Peyer's patch (tissue), 4 donors: Measurements from ENCODE around the gene PER1. TPM values are rescaled to one million over a fixed set of nuclear protein-coding genes. Genes with fewer than 3 reads are reported as not detected.
A peak's percentile ranks its signal among the peaks of the same experiment; 100 is the strongest.

Source experiments
- DNase-seq, 3 donors: peaks; one replicate each; pipeline ENCODE4 v3.0.0-alpha.2; 2017 to 2019
- H3K27ac ChIP-seq, 4 donors: fragments of 200-600 bp; sonication (generic); one replicate each; pipeline ENCODE4 v1.5.1; 2016 to 2019
- H3K27me3 ChIP-seq, 2 donors: fragments of 200-600 bp; sonication (generic); one replicate each; pipeline ENCODE4 v1.5.1; 2019
- H3K36me3 ChIP-seq, 3 donors: fragments of 200-600 bp; sonication (generic); one replicate each; pipeline ENCODE4 v1.5.1; 2016 to 2019
- H3K4me1 ChIP-seq, 4 donors: fragments of 200-600 bp; sonication (generic); one replicate each; pipeline ENCODE4 v1.5.1; 2016 to 2019
- H3K4me3 ChIP-seq, 4 donors: fragments of 200-600 bp; sonication (generic); 1 replicate in 3 of 4; 2 replicates in 1 of 4; pipeline ENCODE4 v1.5.1; 2016 to 2019; ENCODE audit warnings: mild to moderate bottlenecking in 1 of 4
- H3K9me3 ChIP-seq, 4 donors: fragments of 200-600 bp; sonication (generic); one replicate each; pipeline ENCODE4 v1.5.1; 2016 to 2019; ENCODE audit warnings: mild to moderate bottlenecking in 1 of 4
- POLR2A ChIP-seq, 2 donors: fragments of 450-650 bp; IDR thresholded peaks; one replicate each; pipeline ENCODE4 v1.5.1; 2017; ENCODE audit warnings: antibody characterized with exemption in 2 of 2, mild to moderate bottlenecking in 2 of 2, moderate library complexity in 2 of 2
- total RNA-seq, 4 donors: library from RNA; depleted of rRNA; stranded (reverse); fragments of >200 nt; gene quantifications; one replicate each; pipeline ENCODE4 v1.1.0, GENCODE V29; 2016
- TF ChIP-seq, protein P1 (sequence below), 6 experiments: fragments of 450-650 bp in 4 of 6; fragments of 200-600 bp in 2 of 6; sonication (generic) in 1 of 6; IDR thresholded peaks; one replicate each; pipeline ENCODE4 v1.5.1; 2017 to 2019; ENCODE audit warnings: antibody characterized with exemption in 6 of 6, mild to moderate bottlenecking in 3 of 6, moderate library complexity in 1 of 6

The PER1 gene
- total RNA-seq, 4 donors from 2014 or later: 67.6 to 143 (median 119) TPM

DNA sequence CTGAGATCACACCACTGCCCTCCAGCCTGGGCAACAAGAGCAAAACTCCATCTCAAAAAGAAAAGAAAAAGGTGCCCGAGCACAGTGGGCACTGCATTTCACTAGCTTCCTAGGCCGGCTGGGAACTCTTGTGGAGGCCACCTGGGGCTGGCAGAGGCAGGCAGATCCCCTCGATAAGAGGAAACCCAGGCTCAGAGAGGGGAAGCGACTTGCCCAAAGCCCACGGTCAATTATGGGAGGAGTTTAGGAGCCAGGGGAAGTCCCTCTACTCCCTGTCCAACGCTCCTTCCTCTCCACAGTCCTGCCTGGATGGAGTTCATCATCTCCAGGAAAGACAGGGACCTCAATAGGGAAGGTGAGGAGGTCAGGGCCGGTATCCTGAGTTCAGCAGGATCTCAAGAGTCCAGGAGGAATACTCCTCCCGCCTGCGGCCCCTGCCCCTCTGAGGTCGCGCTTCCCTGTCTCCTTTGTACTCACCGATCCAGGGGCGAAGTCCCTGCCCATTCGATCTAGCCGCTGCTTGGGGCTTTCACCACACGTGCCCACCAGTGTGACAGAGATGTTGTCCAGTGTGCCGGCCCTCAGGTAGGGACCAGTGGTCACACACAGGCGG lies 34.7 kb downstream of the PER1 start:
- Histone ChIP-seq H3K4me1 (peaks cover 0 to 43% (median 32%) of the 10 kb centered on the region in 4 donors), H3K27me3 (peaks cover 0 to 35% of the 10 kb centered on the region in 2 donors), H3K4me3 (peak overlapping the region; percentile 43 to 60 (median 56)), H3K36me3 (no peaks in the 10 kb centered on the region), H3K27ac (peak overlapping the region in 2 of 4 donors; percentile 25 to 84), H3K9me3 (no peaks in the 10 kb centered on the region)
- no peak for DNase-seq
- TF ChIP-seq POLR2A (IDR thresholded peaks at IDR 0.05): no peak
- TF ChIP-seq, protein P1, sequence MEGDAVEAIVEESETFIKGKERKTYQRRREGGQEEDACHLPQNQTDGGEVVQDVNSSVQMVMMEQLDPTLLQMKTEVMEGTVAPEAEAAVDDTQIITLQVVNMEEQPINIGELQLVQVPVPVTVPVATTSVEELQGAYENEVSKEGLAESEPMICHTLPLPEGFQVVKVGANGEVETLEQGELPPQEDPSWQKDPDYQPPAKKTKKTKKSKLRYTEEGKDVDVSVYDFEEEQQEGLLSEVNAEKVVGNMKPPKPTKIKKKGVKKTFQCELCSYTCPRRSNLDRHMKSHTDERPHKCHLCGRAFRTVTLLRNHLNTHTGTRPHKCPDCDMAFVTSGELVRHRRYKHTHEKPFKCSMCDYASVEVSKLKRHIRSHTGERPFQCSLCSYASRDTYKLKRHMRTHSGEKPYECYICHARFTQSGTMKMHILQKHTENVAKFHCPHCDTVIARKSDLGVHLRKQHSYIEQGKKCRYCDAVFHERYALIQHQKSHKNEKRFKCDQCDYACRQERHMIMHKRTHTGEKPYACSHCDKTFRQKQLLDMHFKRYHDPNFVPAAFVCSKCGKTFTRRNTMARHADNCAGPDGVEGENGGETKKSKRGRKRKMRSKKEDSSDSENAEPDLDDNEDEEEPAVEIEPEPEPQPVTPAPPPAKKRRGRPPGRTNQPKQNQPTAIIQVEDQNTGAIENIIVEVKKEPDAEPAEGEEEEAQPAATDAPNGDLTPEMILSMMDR (IDR thresholded peaks at IDR 0.05): no peak

DNA sequence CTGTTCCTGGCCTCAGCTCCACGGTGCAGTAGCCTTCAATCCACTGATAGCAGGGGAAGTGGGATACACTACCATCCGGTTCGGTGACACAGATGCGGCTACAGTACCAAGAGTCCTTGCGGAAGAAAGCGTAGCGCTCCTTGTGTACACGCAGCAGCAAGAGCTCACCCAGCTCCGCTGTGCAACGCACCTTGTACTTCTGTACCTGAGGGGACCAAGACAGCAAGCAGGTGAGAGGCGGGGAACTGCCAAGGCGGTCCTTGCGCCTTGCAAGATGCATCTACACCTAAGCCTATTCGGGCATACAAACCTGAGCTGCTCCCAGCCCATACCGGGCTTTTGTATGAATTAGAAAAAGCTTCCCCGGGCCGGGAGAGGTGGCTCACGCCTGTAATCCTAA lies 35.4 kb downstream of the PER1 start:
- Histone ChIP-seq H3K4me1 (peaks cover 0 to 36% (median 26%) of the 10 kb centered on the region in 4 donors), H3K27ac (no peak overlapping the region), H3K36me3 (no peaks in the 10 kb centered on the region), H3K27me3 (peaks cover 0 to 35% of the 10 kb centered on the region in 2 donors), H3K9me3 (no peaks in the 10 kb centered on the region), H3K4me3 (no peak overlapping the region)
- DNase-seq: no peak
- TF ChIP-seq, protein P1 (IDR thresholded peaks at IDR 0.05): no peak
- TF ChIP-seq POLR2A (IDR thresholded peaks at IDR 0.05): no peak

DNA sequence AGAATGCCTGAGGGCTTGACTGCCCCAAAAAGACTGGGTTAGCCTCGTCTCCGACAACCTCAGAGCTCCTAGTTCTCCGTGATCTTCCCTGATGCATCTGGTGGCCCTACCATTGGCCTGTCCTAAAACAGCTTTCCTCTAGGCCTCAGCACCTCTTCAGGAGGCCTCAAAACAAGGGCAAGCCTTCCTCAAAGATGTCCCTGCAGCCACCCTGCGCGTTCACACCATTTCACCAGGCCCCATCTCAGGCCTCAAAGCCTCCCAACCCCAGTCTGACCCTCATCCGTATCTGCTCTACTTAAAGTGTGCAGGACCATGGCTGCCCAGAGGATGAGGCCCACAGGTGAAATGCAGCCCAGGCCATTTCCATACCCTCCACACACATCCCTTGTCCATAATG lies 41.3 kb downstream of the PER1 start:
- Histone ChIP-seq H3K27ac (no peak overlapping the region), H3K27me3 (peaks cover 0 to 18% of the 10 kb centered on the region in 2 donors), H3K4me1 (peaks cover 0 to 9% (median 4%) of the 10 kb centered on the region in 4 donors), H3K9me3 (no peaks in the 10 kb centered on the region), H3K36me3 (no peaks in the 10 kb centered on the region), H3K4me3 (no peak overlapping the region)
- TF ChIP-seq, protein P1 (IDR thresholded peaks at IDR 0.05): no peak
- TF ChIP-seq POLR2A (IDR thresholded peaks at IDR 0.05): no peak
- no peak for DNase-seq

DNA sequence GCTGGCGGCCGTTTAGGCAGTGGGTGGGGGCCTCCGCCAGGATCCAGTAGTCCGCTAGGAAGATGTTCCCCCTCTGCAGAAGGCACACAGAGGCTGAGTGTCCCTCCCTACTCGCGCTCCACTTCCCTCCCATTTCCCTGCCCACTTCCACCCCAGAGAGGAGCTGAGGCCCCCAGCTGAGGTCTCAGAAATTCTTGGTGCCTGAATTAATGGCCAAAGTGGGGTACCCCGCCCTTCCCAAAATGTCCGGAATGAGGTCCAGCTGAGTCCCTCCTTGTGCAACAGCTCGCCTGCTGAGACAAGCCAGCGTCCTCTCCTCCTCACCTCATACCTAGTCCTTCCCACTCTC lies 41.8 kb downstream of the PER1 start:
- no peaks in the 10 kb centered on the region for H3K9me3 ChIP-seq
- H3K4me3 ChIP-seq: peak overlapping the region in 3 of 4 donors; percentile 41 to 45 (median 45)
- no peak for DNase-seq
- no peaks in the 10 kb centered on the region for H3K36me3 ChIP-seq
- H3K27me3 ChIP-seq: peaks cover 0 to 15% of the 10 kb centered on the region in 2 donors
- peaks cover 0 to 9% (median 4%) of the 10 kb centered on the region in 4 donors for H3K4me1 ChIP-seq
- no peak for TF ChIP-seq POLR2A (IDR thresholded peaks at IDR 0.05)
- TF ChIP-seq, protein P1 (IDR thresholded peaks at IDR 0.05): no peak
- H3K27ac ChIP-seq: no peak overlapping the region

DNA sequence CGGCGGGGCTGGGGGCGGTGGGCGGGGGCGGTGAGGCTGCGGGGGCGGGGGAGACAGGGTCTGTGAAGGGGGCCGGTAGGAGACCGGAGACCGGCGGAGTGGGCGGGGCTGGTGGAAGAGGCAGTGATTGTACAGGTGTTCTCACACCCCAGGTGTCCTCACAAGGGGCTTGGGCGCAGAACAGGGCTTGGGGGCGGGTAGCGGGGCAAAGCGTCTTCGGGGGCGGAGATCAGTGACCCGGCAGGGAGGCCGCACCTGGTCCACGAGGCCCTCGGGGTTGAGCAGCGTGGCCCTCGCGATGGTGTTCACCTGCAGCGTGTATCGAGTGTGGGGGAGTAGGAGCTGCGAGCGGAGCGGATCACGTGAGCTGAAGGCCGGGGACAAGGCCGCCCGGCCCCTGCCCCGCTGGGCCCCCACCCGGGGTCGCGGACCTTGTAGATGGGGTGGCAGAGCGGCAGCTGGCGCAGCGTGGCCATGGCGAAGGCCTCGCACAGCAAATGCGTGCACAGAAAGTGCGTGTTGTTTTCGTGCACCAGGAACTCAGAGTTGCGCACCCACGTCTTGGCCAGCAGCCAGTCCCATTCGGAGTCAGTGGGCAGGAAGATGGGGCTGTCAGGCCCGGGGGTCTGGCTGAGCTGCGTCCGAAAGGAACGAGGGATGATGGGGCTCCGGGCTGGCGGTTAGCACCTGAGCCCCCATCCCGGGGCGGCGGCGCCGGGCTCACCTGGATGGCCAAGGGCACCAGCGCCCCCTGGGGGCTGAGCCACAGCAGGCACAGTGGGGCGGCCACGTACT lies 42.3 kb downstream of the PER1 start:
- H3K4me3 ChIP-seq: peak overlapping the region; percentile 31 to 45 (median 43)
- peaks cover 0 to 9% (median 4%) of the 10 kb centered on the region in 4 donors for H3K4me1 ChIP-seq
- peak; percentile 84 to 89 (median 85) for DNase-seq
- H3K27me3 ChIP-seq: peaks cover 0 to 15% of the 10 kb centered on the region in 2 donors
- TF ChIP-seq POLR2A (IDR thresholded peaks at IDR 0.05): no peak
- TF ChIP-seq, protein P1 (IDR thresholded peaks at IDR 0.05): peak; percentile 77 to 94 (median 84)
- H3K36me3 ChIP-seq: no peaks in the 10 kb centered on the region
- H3K9me3 ChIP-seq: no peaks in the 10 kb centered on the region
- H3K27ac ChIP-seq: peak overlapping the region in 1 of 4 donors; percentile 21
